Measurements from ENCODE around the gene ANXA9.

Gene ANXA9

GRCh38 chr1:151005729-151006319 is 23.7 kb downstream of the ANXA9 start:
- no peak for DNase-seq

GRCh38 chr1:151006327-151007052 is 24.4 kb downstream of the ANXA9 start, which contains the start of gene MINDY1:
MINDY1 (minus strand) TSS chr1:151006902; CDS start chr1:151002617, 4,285 bp downstream.
- DNase-seq, result peak; percentile 76

GRCh38 chr1:151007853-151008243 is 25.8 kb downstream of the ANXA9 start:
- DNase-seq, result no peak

GRCh38 chr1:151008244-151009205 is 26.4 kb downstream of the ANXA9 start, which contains the start of gene PRUNE1:
PRUNE1 (plus strand) TSS chr1:151008449; CDS start chr1:151008633, 184 bp downstream.
- DNase-seq, result peak; percentile 98

DNA sequence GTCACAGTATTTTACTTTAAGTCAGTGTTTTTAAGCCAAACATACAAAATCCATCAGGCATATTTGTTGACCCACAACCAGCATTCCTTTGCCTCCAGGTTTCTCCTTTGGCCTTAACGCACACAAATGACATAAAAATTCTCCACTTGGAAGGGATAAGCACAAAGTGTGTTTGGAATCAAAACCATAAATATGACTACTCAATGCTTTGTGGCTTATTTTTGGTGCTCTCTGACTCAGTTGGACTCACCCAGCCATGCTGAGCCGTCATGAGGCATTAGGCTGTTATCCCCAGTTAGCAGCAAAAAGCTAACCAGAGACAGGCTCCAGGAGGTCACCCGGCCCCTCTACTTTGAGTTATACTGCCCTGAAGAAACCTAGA is 27.1 kb downstream of the ANXA9 start:
- no peak for DNase-seq

GRCh38 chr1:151009674-151010345 is 27.7 kb downstream of the ANXA9 start:
- DNase-seq, result no peak

- no peak for DNase-seq
Observed at GRCh38 chr1:151010346-151010726, 28.2 kb downstream of the ANXA9 start.

DNA sequence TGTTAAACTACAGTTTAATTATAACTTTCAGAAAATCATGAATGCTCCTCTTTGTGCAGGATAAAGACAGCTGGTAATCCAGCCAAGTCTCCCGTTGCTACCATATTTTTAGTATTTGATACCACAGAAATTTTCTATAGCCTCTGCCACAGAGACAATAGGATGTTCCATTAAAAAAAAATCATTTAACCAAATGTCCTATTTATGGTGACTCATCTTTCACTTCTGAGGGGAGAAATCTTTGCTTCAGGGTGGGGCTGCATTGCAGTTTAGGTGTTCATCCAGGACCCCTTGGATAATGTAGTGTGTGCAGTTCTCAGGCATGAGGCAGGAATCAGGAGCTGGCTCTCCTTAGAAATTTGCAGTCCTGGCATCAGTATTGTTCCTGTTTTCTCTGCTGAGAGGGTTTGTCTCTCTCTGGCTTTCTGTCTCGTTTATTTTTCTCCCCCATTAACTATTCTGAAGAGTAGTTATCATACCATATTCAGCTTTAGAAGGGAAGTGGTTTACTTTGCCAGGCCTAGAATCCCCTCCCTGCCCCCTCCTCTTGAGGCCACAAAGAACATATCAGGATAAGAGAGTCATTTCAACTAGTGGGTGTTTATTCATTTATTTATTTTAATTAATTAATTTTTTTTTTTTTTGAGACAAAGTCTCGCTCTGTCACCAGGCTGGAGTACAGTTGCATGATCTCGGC is 29.2 kb downstream of the ANXA9 start:
- no peak for DNase-seq

DNA sequence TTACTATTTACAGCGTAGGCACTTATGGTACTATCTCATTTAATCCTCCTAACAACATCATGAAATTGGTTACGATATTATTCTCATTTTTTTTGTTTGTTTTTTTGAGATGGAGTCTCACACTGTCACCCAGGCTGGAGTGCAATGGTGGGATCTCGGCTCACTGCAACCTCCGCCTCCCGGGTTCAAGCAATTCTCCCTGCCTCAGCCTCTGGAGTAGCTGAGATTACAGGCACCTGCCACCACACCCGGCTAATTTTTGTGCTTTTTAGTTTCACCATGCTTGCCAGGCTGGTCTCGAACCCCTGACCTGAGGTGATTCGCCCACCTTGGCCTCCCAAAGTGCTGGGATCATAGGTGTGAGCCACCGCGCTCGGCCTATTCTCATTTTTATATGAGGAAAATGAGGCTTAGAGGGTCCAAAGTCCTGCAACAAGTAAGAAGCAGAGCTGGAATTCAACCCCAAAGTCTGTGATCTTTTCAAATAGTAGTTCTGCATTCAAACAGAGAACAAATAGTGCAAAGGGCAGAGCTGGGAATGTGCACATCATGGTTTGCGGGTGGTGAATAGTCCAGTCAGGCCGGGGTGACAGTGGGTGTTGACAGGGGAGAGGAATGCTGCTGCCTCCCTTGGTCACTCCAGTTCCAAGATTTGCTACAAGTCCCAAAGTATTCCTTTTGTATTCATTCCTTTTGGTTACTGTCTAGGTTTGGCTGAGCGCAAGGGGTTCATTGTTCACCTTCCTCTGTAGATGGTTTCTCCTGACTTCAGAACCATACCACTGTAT is 30.8 kb downstream of the ANXA9 start:
- no peak for DNase-seq

GRCh38 chr1:151013518-151013917 is 31.4 kb downstream of the ANXA9 start:
- no peak for DNase-seq

DNA sequence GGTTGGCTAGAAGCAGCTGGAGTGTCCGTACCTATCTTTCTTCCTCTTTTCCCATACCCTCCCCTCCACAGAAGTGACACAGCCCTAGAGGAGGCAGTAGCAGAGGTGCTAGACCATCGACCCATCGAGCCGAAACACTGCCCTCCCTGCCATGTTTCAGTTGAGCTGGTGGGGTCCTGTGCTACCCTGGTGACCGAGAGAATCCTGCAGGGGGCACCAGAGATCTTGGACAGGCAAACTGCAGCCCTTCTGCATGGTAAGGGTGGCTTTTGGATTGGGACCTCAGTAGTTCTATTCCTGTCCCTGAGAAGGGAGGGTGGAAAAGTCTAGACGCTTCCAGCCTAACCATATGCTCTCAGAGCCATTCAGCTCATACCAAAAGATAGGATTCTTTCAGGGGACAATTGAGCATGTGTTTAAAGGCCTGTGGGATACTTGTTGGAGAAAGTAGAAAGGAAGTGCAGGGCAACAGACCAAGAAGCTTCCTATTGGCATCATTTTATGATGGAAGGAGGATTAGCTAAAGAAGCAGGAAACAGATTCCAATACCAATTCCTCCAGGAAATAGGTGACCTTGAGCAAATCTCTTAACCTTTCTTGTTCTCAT is 42.6 kb downstream of the ANXA9 start:
- peak; percentile 77 for DNase-seq

- DNase-seq, result no peak
Observed at GRCh38 chr1:151026460-151026859, 44.4 kb downstream of the ANXA9 start.

GRCh38 chr1:151032164-151032563 is 50.1 kb downstream of the ANXA9 start:
- no peak for DNase-seq

DNA sequence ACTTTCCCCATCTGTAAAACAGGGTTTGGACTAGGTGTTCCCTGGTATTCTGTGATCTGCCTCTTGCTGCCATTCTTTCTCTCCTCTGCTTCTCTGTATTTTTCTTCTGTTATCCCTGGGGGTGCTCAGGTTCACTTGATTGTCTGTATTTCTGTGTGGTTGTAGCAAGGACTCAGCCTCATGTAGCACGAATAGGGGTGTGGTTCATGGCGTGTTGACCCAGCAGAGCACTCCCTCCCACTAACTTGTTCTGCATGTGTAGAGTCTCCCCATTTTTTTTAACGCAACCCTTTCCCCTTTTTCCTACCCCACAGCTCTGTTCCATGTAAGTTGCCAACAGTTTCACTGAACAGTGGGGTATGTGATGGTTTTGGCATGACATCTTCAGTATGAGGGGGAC is 53.1 kb downstream of the ANXA9 start:
- DNase-seq, result no peak

DNA sequence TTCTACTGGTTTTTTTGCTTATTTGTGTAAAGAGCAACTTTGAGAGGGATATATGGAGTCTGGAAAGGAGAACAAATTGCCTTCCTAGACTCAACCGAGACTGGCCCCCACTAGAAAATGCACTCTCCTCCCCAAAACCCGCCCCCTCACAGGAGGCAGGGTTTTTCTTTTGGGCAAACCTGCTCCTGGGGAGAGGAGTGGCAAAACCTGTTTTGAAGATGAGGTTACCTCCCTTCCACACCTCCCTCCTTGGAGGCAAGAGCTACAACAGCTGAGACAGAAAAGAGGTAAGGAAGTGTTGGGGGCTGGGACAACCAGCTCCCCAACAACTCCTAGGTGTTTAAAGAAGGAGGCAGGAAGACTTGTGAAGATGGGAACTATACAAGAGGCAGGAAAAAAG is 54.3 kb downstream of the ANXA9 start, which contains the start of gene BNIPL:
Gene BNIPL (plus strand): TSS at position 231 of the 400 bp plus-strand sequence. CDS start 140 bp downstream, at position 371.
- no peak for DNase-seq

- DNase-seq, result no peak
Observed at GRCh38 chr1:151037032-151037431, 54.9 kb downstream of the ANXA9 start.

DNA sequence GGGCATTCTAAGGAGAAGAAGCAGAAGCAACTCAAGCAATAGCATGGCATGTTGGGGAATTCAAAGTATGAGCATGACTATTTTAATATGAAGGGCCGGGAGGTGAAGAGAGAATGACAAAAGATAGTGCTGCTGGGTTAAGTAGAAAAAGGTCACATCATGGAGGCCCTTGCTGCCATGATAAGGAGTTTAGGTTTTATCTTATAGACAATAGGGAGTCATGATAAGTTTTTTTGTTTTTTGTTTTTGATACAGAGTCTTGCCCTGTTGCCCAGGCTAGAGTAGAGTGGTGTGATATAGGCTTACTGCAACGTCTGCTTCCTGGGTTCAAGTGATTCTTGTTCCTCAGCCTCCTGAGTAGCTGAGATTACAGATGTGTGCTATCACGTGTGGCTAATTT is 57.4 kb downstream of the ANXA9 start:
- DNase-seq, result no peak

DNA sequence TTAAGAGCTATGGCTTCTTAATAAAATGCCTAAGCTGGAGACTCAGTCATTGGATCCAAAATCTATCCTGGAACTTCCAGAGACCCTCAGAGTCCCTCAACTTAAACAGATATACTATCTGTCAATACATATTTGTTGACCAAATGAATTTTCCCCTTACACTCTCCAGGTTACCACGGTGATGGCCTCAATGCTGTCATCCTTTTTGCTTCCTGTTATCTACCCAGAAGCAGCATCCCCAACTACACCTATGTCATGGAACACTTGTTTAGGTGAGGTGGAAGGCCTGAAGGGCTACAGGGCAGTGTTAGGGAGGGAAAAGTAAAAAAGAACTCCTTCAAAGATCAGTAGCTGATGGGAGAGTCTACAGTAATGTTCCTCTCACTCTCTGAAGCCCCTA is 61.1 kb downstream of the ANXA9 start:
- DNase-seq, result no peak

Data from inflammatory macrophage treated with lipopolysaccharide for 4 hours (primary cell).